ENCODE measurements around the gene RNF180. TPM values are rescaled to one million over a fixed set of nuclear protein-coding genes. Genes with fewer than 3 reads are reported as not detected.

The RNF180 gene
- total and polyA plus RNA-seq, 10 of the 15 experiments (the other 5 are each of a cell fraction or from before 2014, with no cell fraction given), result 0.16 to 1.2 (median 0.73) TPM

DNA sequence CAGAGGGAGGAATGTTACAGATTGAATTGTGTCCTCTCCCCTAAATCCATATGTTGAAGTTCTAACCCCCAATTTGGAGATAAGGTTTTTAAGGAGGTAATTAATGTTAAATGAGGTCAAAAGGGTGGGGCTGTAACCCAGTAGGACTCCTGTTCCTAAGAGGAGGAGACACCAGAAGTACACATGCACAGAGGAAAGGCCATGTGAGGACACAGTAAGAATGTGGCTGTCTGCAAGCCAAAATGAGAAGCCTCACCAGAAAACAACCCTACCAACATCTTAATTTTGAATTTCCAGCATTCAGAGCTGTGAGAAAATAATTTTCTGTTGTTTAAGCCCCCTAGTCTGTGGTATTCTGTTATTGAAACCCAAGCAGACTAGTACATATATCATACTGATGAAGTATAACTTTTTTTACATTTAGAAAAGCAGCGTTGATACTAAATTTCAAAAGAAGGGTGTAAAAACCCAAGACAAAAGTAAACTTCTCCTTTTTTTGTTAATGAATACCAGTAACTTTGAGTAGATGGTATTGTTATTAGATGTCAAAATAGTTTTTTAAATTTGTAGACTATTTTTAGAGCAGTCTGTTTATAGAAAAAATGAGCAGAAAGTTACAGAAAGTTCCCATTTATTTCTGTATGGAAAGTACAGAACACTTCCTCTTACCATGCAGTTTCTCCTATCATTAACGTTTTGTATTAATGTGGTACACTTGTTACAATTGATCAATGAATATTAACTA lies 25.1 kb downstream of the RNF180 start:
- no peak for DNase-seq (ENCODE audit: low read depth, low spot score)
- BruUV-seq (replicated peaks), result no TSS peak
- Histone ChIP-seq H3K9me3 (replicated peaks; ENCODE audit: control insufficient read depth, insufficient read depth, low read length) (no peaks in the 10 kb centered on the region), H3K27ac (ENCODE audit: control insufficient read depth, insufficient read depth) (no peak overlapping the region), H3K79me2 (ENCODE audit: control insufficient read depth, insufficient read depth, low read length) (no peaks in the 10 kb centered on the region), H2AFZ (ENCODE audit: control insufficient read depth, low read depth, low read length) (no peak overlapping the region), H3K4me2 (ENCODE audit: control insufficient read depth, insufficient read depth) (no peak overlapping the region), H3K4me3 (no peak overlapping the region), H3K4me1 (ENCODE audit: control insufficient read depth, insufficient read depth, low read length) (no peaks in the 10 kb centered on the region), H3K36me3 (ENCODE audit: control insufficient read depth in 2 of 2, insufficient read depth in 2 of 2, low read length in 1 of 2) (no peaks in the 10 kb centered on the region), H4K20me1 (ENCODE audit: control insufficient read depth, insufficient read depth) (no peaks in the 10 kb centered on the region), H3K9ac (ENCODE audit: control insufficient read depth, insufficient read depth, low read length) (no peak overlapping the region), H3K27me3 (replicated peaks in 1 of 2; ENCODE audit: control insufficient read depth in 2 of 2, insufficient read depth in 2 of 2, low read length in 1 of 2) (no peaks in the 10 kb centered on the region)
- RAD21 ChIA-PET (ENCODE audit: unreplicated experiment), result no interaction called here
- in situ Hi-C loops (cut with MboI) (loop anchor here (25.0 kb wide), 1 partner anchor 872 kb away; no protein-coding TSS in a partner anchor), intact Hi-C loops (cut with micrococcal nuclease; ENCODE audit: unreplicated experiment) (no loop called here)
- SMC1A ChIA-PET (ENCODE audit: uncharacterized antibody, unreplicated experiment), result interaction anchor here (1.0 to 1.4 kb wide), 5 partner anchors 9 to 419 kb away, joined by 3 to 4 read pairs (median 3); no protein-coding TSS in a partner anchor
- CTCF ChIA-PET, result interaction anchor here (1.3 kb wide), 1 partner anchor 15 kb away, joined by 3 read pairs; no protein-coding TSS in a partner anchor
- ATAC-seq, result peak; percentile 47
- 0% methylated on average over 2 of the region's 2 CpGs for WGBS (ENCODE audit: insufficient coverage, insufficient replicate concordance, low lambda C conversion rate, missing lambda C conversion rate)
- no peak for FAIRE-seq
- POLR2A ChIA-PET, result interaction anchor here (0.6 kb wide), 1 partner anchor 13 kb away, joined by 3 read pairs; no protein-coding TSS in a partner anchor
- TF ChIP-seq, protein P1, sequence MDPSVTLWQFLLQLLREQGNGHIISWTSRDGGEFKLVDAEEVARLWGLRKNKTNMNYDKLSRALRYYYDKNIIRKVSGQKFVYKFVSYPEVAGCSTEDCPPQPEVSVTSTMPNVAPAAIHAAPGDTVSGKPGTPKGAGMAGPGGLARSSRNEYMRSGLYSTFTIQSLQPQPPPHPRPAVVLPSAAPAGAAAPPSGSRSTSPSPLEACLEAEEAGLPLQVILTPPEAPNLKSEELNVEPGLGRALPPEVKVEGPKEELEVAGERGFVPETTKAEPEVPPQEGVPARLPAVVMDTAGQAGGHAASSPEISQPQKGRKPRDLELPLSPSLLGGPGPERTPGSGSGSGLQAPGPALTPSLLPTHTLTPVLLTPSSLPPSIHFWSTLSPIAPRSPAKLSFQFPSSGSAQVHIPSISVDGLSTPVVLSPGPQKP (IDR thresholded peaks at IDR 0.05; ENCODE audit: low read depth, low read length), result no peak
- no peak for TF ChIP-seq ASH2L (IDR thresholded peaks at IDR 0.05; ENCODE audit: borderline replicate concordance, low read depth)
- no peak for TF ChIP-seq GATAD2B (conservative IDR thresholded peaks at IDR 0.05; ENCODE audit: low read depth)
- TF ChIP-seq, protein P2, sequence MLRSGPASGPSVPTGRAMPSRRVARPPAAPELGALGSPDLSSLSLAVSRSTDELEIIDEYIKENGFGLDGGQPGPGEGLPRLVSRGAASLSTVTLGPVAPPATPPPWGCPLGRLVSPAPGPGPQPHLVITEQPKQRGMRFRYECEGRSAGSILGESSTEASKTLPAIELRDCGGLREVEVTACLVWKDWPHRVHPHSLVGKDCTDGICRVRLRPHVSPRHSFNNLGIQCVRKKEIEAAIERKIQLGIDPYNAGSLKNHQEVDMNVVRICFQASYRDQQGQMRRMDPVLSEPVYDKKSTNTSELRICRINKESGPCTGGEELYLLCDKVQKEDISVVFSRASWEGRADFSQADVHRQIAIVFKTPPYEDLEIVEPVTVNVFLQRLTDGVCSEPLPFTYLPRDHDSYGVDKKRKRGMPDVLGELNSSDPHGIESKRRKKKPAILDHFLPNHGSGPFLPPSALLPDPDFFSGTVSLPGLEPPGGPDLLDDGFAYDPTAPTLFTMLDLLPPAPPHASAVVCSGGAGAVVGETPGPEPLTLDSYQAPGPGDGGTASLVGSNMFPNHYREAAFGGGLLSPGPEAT (IDR thresholded peaks at IDR 0.05; ENCODE audit: low read depth), result peak; percentile 46
- peak; percentile 58 for TF ChIP-seq MEF2B (IDR thresholded peaks at IDR 0.05; ENCODE audit: partially characterized antibody, poor library complexity, severe bottlenecking)
- TF ChIP-seq HDGF (IDR thresholded peaks at IDR 0.05), result no peak
- TF ChIP-seq, protein P3, sequence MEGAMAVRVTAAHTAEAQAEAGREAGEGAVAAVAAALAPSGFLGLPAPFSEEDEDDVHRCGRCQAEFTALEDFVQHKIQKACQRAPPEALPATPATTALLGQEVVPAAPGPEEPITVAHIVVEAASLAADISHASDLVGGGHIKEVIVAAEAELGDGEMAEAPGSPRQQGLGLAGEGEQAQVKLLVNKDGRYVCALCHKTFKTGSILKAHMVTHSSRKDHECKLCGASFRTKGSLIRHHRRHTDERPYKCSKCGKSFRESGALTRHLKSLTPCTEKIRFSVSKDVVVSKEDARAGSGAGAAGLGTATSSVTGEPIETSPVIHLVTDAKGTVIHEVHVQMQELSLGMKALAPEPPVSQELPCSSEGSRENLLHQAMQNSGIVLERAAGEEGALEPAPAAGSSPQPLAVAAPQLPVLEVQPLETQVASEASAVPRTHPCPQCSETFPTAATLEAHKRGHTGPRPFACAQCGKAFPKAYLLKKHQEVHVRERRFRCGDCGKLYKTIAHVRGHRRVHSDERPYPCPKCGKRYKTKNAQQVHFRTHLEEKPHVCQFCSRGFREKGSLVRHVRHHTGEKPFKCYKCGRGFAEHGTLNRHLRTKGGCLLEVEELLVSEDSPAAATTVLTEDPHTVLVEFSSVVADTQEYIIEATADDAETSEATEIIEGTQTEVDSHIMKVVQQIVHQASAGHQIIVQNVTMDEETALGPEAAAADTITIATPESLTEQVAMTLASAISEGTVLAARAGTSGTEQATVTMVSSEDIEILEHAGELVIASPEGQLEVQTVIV (IDR thresholded peaks at IDR 0.05; ENCODE audit: borderline replicate concordance, partially characterized antibody), result no peak
- TF ChIP-seq, protein P4, sequence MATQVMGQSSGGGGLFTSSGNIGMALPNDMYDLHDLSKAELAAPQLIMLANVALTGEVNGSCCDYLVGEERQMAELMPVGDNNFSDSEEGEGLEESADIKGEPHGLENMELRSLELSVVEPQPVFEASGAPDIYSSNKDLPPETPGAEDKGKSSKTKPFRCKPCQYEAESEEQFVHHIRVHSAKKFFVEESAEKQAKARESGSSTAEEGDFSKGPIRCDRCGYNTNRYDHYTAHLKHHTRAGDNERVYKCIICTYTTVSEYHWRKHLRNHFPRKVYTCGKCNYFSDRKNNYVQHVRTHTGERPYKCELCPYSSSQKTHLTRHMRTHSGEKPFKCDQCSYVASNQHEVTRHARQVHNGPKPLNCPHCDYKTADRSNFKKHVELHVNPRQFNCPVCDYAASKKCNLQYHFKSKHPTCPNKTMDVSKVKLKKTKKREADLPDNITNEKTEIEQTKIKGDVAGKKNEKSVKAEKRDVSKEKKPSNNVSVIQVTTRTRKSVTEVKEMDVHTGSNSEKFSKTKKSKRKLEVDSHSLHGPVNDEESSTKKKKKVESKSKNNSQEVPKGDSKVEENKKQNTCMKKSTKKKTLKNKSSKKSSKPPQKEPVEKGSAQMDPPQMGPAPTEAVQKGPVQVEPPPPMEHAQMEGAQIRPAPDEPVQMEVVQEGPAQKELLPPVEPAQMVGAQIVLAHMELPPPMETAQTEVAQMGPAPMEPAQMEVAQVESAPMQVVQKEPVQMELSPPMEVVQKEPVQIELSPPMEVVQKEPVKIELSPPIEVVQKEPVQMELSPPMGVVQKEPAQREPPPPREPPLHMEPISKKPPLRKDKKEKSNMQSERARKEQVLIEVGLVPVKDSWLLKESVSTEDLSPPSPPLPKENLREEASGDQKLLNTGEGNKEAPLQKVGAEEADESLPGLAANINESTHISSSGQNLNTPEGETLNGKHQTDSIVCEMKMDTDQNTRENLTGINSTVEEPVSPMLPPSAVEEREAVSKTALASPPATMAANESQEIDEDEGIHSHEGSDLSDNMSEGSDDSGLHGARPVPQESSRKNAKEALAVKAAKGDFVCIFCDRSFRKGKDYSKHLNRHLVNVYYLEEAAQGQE (IDR thresholded peaks at IDR 0.05; ENCODE audit: low read depth, low read length), result no peak
- TF ChIP-seq ZNF24 (IDR thresholded peaks at IDR 0.05), result no peak
- no peak for TF ChIP-seq MYC (IDR thresholded peaks at IDR 0.05; ENCODE audit: insufficient read depth, insufficient read length, insufficient replicate concordance, low read length, severe bottlenecking)
- TF ChIP-seq MTA2 (IDR thresholded peaks at IDR 0.05; ENCODE audit: low read depth), result 0 out of 2 replicates have a peak, but pooled peaks have one; percentile 49
- no peak for TF ChIP-seq RELA (IDR thresholded peaks at IDR 0.05; ENCODE audit: borderline replicate concordance, partially characterized antibody)
- no peak for TF ChIP-seq CHD1 (IDR thresholded peaks at IDR 0.05; ENCODE audit: low read depth, low read length)
